Measurements from ENCODE around the gene FGB.
A peak's percentile ranks its signal among the peaks of the same experiment; 100 is the strongest.

The FGB gene

GRCh38 chr4:154559141-154559493 lies 3.7 kb upstream of the FGB start:
- TF ChIP-seq CTCF (IDR thresholded peaks at IDR 0.05): no peak

DNA sequence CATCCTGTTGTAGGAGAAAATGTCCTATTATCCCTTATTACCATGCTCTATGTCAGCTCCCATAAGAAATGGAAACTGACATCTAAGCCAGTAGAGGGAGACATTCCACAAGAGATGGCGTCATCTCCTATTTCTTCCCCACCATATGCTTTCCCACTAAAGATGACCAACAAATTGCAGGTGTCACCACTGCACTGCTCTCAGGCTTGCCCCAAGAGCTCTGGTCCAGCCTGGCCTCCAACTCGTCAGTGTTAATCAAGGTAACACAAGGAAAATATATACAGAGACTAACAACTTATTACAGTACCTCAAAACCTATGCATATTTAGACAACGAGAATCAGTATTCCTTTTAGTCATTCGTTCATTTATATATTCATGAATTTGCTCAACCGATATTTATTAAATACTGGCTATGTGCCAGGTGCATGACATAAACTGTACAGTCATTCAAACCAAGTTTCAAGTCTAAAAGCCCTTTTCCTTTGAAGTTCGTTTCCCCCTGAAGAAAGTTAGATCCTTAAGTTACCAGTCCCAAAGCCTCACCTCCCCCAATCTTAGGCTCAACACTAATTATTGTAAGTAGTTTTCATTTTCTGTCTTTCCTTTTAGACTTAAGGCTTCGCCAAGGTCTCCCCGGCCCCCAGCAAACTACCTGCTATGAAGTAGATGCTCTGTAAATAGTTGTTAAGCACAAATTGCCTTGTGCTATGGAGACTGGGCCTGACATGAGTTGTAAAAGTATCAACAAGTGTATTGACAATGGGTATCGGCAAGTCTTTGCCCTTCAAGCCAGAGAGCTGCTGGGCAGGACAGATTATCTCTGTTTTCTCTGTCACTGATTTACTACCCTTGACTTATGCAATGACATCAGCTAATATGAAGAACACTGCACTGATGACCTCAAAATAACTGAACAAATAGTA lies 3.1 kb upstream of the FGB start:
- TF ChIP-seq CTCF (IDR thresholded peaks at IDR 0.05): peak; percentile 61

- TF ChIP-seq CTCF (IDR thresholded peaks at IDR 0.05): no peak
These were observed 2.4 kb upstream of the FGB start for GRCh38 chr4:154560419-154560801.

DNA sequence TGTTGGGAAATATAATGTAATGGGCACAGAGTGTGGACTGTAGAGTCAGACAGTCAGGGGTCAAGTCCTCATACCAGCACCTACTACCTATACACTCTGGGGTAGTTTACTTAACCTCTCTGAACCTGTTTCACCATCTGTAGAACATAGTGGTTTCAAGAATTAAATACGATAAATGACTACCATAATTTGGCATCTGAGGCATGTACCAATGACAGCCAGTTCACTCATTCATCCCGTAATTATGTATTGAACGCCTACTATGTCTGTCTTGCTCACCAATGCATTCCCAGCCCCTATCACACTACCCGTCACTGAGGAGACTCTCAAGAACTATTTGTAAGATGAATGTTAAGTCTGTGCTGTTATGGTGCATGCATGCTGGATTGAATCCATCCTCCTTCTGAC lies 2.0 kb upstream of the FGB start:
- no peak for TF ChIP-seq CTCF (IDR thresholded peaks at IDR 0.05)

GRCh38 chr4:154564311-154564710 lies 1.5 kb downstream of the FGB start:
- no peak for TF ChIP-seq CTCF (IDR thresholded peaks at IDR 0.05)

- TF ChIP-seq CTCF (IDR thresholded peaks at IDR 0.05): no peak
These were observed 2.9 kb downstream of the FGB start for GRCh38 chr4:154565704-154566103.

DNA sequence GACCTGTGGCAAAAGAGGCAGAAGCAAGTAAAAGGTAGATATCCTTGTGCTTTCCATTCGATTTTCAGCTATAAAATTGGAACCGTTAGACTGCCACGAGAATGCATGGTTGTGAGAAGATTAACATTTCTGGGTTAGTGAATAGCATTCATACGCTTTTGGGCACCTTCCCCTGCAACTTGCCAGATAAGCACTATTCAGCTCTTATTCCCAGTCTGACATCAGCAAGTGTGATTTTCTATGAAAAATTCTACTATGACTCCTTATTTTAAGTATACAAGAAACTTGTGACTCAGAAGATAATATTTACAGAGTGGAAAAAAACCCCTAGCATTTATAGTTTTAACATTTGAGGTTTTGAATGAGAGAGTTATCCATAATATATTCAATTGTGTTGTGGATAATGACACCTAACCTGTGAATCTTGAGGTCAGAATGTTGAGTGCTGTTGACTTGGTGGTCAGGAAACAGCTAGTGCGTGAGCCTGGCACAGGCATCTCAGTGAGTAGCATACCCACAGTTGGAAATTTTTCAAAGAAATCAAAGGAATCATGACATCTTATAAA lies 3.9 kb downstream of the FGB start:
- TF ChIP-seq CTCF (IDR thresholded peaks at IDR 0.05): no peak

Measured in LNCAP (cell line).